Astrocyte (in vitro differentiated cells and primary cell): ENCODE measurements around the gene SLC6A9. TPM values are rescaled to one million over a fixed set of nuclear protein-coding genes. Genes with fewer than 3 reads are reported as not detected.

Experiments used
- DNase-seq: peaks from one replicate; pipeline ENCODE4 v3.0.0-alpha.2; 2010; ENCODE audit warnings: low read depth
- FAIRE-seq: peaks from 2 replicates; lab custom pipeline; 2011; peaks lifted over from hg19 to GRCh38; lab: Jason Lieb, UNC
- H2AFZ ChIP-seq: 2 replicates; pipeline ENCODE4 v1.6.0; 2012; ENCODE audit warnings: low read depth, low read length, inconsistent platforms
- H3K27ac ChIP-seq: 2 replicates; pipeline ENCODE4 v1.5.1; 2011; ENCODE audit warnings: low read depth, low read length, inconsistent platforms
- H3K27me3 ChIP-seq: 2 replicates; pipeline ENCODE4 v1.6.0; 2011; ENCODE audit warnings: low read length, inconsistent platforms; ENCODE audit not compliant: insufficient read depth
- H3K36me3 ChIP-seq: 2 replicates; pipeline ENCODE4 v1.5.1; 2011; ENCODE audit warnings: low read length, inconsistent platforms; ENCODE audit not compliant: insufficient read depth
- H3K4me1 ChIP-seq: 2 replicates; pipeline ENCODE4 v1.5.1; 2011; ENCODE audit warnings: low read length, inconsistent platforms; ENCODE audit not compliant: insufficient read depth
- H3K4me2 ChIP-seq: 2 replicates; pipeline ENCODE4 v1.6.0; 2012; ENCODE audit warnings: low read length, inconsistent platforms
- H3K4me3 ChIP-seq: 2 replicates; pipeline ENCODE4 v1.5.1; 2011; ENCODE audit warnings: low read depth, mild to moderate bottlenecking, low read length, inconsistent platforms; ENCODE audit not compliant: insufficient read depth
- H3K79me2 ChIP-seq: 2 replicates; pipeline ENCODE4 v1.6.0; 2012; ENCODE audit warnings: mild to moderate bottlenecking, low read length, inconsistent platforms; ENCODE audit not compliant: insufficient read depth
- H3K9ac ChIP-seq: 2 replicates; pipeline ENCODE4 v1.6.0; 2012; ENCODE audit warnings: mild to moderate bottlenecking, low read length, inconsistent platforms
- H3K9me3 ChIP-seq: 2 replicates; pipeline ENCODE4 v1.5.1; 2012; ENCODE audit warnings: low read depth, mild to moderate bottlenecking, low read length, inconsistent platforms; ENCODE audit not compliant: insufficient read depth
- H4K20me1 ChIP-seq: 2 replicates; pipeline ENCODE4 v1.6.0; 2012; ENCODE audit warnings: low read length, inconsistent platforms; ENCODE audit not compliant: insufficient read depth
- H3K27ac Mint-ChIP-seq: one replicate; pipeline ENCODE4 v1.8.0; 2021; ENCODE audit warnings: mild to moderate bottlenecking, mixed read lengths; ENCODE audit not compliant: unreplicated experiment
- H3K27me3 Mint-ChIP-seq: one replicate; pipeline ENCODE4 v1.8.0; 2021; ENCODE audit warnings: low read depth, mixed read lengths; ENCODE audit not compliant: unreplicated experiment
- H3K36me3 Mint-ChIP-seq: one replicate; pipeline ENCODE4 v1.8.0; 2021; ENCODE audit warnings: low read depth, mixed read lengths; ENCODE audit not compliant: unreplicated experiment
- H3K4me1 Mint-ChIP-seq: one replicate; pipeline ENCODE4 v1.8.0; 2021; ENCODE audit warnings: low read depth, mixed read lengths; ENCODE audit not compliant: unreplicated experiment
- H3K4me3 Mint-ChIP-seq: one replicate; pipeline ENCODE4 v1.8.0; 2021; ENCODE audit warnings: mild to moderate bottlenecking, moderate library complexity, mixed read lengths; ENCODE audit not compliant: unreplicated experiment
- H3K9me3 Mint-ChIP-seq: one replicate; pipeline ENCODE4 v1.8.0; 2021; ENCODE audit warnings: mild to moderate bottlenecking, mixed read lengths; ENCODE audit not compliant: unreplicated experiment
- EZH2 ChIP-seq: IDR thresholded peaks from 2 replicates; pipeline ENCODE4 v1.6.1; 2012; ENCODE audit warnings: mild to moderate bottlenecking, low read length, inconsistent platforms; ENCODE audit not compliant: insufficient read depth
- total RNA-seq: library from RNA; stranded (reverse); gene quantifications from 2 replicates; pipeline ENCODE4 v1.2.1, GENCODE V29; 2021
- TF ChIP-seq, protein P1 (sequence below): IDR thresholded peaks from 2 replicates; pipeline ENCODE4 v1.5.1; 2011; ENCODE audit warnings: low read depth, mild to moderate bottlenecking, inconsistent platforms, low read length, moderate library complexity; ENCODE audit not compliant: insufficient read depth

SLC6A9 gene
- total RNA-seq, 1 donor from 2014 or later: 45.2 TPM

DNA sequence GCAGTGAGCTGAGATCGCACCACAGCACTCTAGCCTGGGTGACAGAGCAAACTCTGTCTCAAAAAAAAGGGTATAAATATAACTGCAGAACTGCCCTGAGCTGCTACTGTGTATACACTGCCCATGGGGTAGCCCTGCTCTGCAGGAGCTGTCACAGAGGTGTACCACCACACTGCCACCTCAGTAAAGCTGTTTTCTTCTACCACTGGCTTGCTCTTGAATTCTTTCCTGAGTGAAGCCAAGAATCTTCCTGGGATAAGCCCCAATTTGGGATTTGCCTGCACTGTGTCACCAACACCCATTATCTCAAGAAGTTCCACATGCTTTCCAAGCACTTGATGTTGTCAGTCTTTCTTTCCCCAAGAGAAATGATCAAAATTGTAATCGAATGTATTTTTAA is 30.6 kb upstream of the SLC6A9 start:
- H3K4me1 ChIP-seq: no peaks in the 10 kb centered on the region
- no peaks in the 10 kb centered on the region for H4K20me1 ChIP-seq
- H3K4me2 ChIP-seq: no peak overlapping the region
- TF ChIP-seq, protein P1, sequence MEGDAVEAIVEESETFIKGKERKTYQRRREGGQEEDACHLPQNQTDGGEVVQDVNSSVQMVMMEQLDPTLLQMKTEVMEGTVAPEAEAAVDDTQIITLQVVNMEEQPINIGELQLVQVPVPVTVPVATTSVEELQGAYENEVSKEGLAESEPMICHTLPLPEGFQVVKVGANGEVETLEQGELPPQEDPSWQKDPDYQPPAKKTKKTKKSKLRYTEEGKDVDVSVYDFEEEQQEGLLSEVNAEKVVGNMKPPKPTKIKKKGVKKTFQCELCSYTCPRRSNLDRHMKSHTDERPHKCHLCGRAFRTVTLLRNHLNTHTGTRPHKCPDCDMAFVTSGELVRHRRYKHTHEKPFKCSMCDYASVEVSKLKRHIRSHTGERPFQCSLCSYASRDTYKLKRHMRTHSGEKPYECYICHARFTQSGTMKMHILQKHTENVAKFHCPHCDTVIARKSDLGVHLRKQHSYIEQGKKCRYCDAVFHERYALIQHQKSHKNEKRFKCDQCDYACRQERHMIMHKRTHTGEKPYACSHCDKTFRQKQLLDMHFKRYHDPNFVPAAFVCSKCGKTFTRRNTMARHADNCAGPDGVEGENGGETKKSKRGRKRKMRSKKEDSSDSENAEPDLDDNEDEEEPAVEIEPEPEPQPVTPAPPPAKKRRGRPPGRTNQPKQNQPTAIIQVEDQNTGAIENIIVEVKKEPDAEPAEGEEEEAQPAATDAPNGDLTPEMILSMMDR: no peak
- TF ChIP-seq EZH2: no peak
- H3K27ac ChIP-seq: no peak overlapping the region
- no peaks in the 10 kb centered on the region for H3K9me3 ChIP-seq
- no peak overlapping the region for H3K9ac ChIP-seq
- Mint-ChIP-seq H3K9me3 (no peaks in the 10 kb centered on the region), H3K27me3 (peaks cover 23% of the 10 kb centered on the region), H3K4me1 (peaks cover 1% of the 10 kb centered on the region), H3K27ac (no peak overlapping the region), H3K4me3 (no peak overlapping the region), H3K36me3 (no peaks in the 10 kb centered on the region)
- no peak overlapping the region for H3K4me3 ChIP-seq
- FAIRE-seq (no peak), DNase-seq (no peak)
- H3K27me3 ChIP-seq: peaks cover 5% of the 10 kb centered on the region
- no peaks in the 10 kb centered on the region for H3K36me3 ChIP-seq
- no peaks in the 10 kb centered on the region for H3K79me2 ChIP-seq
- no peak overlapping the region for H2AFZ ChIP-seq

DNA sequence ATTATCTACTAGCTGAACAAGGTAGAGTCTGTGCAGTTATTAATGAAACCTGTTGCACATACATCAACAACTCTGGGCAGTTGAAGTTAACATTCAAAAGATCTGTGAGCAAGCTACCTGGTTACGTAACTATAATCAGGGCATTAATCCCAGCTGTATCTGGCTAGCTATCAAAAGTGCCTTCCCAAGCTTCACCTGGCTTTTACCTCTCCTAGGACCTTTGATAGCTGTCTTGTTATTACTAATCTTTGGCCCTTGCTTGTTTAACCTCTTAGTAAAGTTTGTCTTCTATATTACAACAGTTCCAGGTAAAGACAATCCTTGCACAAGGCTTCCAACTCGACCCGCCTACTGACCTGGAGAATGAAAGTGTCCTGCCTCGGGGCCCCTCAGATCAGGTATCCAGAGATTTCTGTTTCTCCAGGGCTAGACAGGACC is 29.6 kb upstream of the SLC6A9 start:
- Mint-ChIP-seq H3K9me3 (no peaks in the 10 kb centered on the region), H3K27ac (no peak overlapping the region), H3K4me1 (peaks cover 1% of the 10 kb centered on the region), H3K4me3 (no peak overlapping the region), H3K27me3 (peaks cover 25% of the 10 kb centered on the region), H3K36me3 (no peaks in the 10 kb centered on the region)
- H3K27me3 ChIP-seq: peaks cover 5% of the 10 kb centered on the region
- no peaks in the 10 kb centered on the region for H3K79me2 ChIP-seq
- H3K4me1 ChIP-seq: no peaks in the 10 kb centered on the region
- TF ChIP-seq, protein P1: no peak
- TF ChIP-seq EZH2: no peak
- no peak overlapping the region for H3K4me3 ChIP-seq
- no peak overlapping the region for H3K27ac ChIP-seq
- no peak overlapping the region for H3K4me2 ChIP-seq
- H3K9me3 ChIP-seq: no peaks in the 10 kb centered on the region
- no peaks in the 10 kb centered on the region for H4K20me1 ChIP-seq
- no peak for DNase-seq
- no peak overlapping the region for H3K9ac ChIP-seq
- no peak overlapping the region for H2AFZ ChIP-seq
- no peak for FAIRE-seq
- H3K36me3 ChIP-seq: no peaks in the 10 kb centered on the region

DNA sequence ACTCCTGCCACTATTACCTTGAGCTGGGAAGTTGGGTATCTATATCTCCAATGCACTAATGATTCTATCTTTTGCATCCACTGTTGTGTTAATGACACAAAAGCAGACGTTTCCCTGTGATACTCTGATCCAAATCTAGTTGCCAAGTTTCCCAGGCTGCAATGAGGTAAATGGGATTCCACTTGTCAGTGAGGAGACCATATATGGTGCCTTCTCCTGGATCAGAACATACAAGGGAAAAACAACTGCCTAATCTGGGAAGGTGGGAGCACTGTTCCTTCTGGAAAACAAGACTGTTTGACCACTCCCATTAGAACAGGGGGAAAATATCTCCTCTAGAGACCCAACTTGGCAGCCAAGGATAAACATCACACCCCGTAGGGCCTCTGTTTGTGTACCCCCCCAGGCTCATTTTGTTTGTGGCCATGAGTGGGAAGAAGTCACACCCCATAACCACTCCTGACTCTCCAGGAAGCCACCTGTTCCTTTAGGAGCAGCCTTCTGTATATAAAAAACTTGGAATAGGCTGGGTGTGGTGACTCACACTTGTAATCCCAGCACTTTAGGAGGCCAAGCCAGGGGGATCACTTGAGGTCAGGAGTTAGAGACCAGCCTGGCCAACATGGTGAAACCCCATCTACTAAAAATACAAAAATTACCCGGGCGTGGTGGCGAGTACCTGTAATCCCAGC is 28.5 kb upstream of the SLC6A9 start:
- peaks cover 5% of the 10 kb centered on the region for H3K27me3 ChIP-seq
- H3K4me2 ChIP-seq: no peak overlapping the region
- H3K36me3 ChIP-seq: no peaks in the 10 kb centered on the region
- no peaks in the 10 kb centered on the region for H3K79me2 ChIP-seq
- no peaks in the 10 kb centered on the region for H3K36me3 Mint-ChIP-seq
- H3K4me3 Mint-ChIP-seq: no peak overlapping the region
- peaks cover 1% of the 10 kb centered on the region for H3K4me1 Mint-ChIP-seq
- DNase-seq (no peak), FAIRE-seq (no peak)
- H2AFZ ChIP-seq: no peak overlapping the region
- H4K20me1 ChIP-seq: no peaks in the 10 kb centered on the region
- no peak overlapping the region for H3K27ac Mint-ChIP-seq
- H3K27me3 Mint-ChIP-seq: peaks cover 25% of the 10 kb centered on the region
- no peaks in the 10 kb centered on the region for H3K4me1 ChIP-seq
- no peaks in the 10 kb centered on the region for H3K9me3 ChIP-seq
- H3K4me3 ChIP-seq: no peak overlapping the region
- H3K9me3 Mint-ChIP-seq: no peaks in the 10 kb centered on the region
- TF ChIP-seq, protein P1: no peak
- no peak for TF ChIP-seq EZH2
- no peak overlapping the region for H3K9ac ChIP-seq
- no peak overlapping the region for H3K27ac ChIP-seq
